H9 (cell line): ENCODE results near the gene EHD4. TPM values are rescaled to one million over a fixed set of nuclear protein-coding genes. Genes with fewer than 3 reads are reported as not detected.
A peak's percentile ranks its signal among the peaks of the same experiment; 100 is the strongest.

Source experiments
- DNase-seq: peaks from one replicate; pipeline ENCODE4 v3.0.0-alpha.2; 2017
- H2AFZ ChIP-seq: one replicate; pipeline ENCODE4 v1.6.1; 2013; ENCODE audit warnings: mild to moderate bottlenecking, low read length, control low read depth, moderate library complexity
- H2AK5ac ChIP-seq: 2 replicates; pipeline ENCODE4 v1.6.1; 2013; ENCODE audit warnings: low read length, control low read depth, mixed read lengths; ENCODE audit not compliant: insufficient read length
- H2BK120ac ChIP-seq: one replicate; pipeline ENCODE4 v1.6.1; 2013; ENCODE audit warnings: low read depth, mild to moderate bottlenecking, low read length, control low read depth, inconsistent platforms; ENCODE audit not compliant: poor library complexity, severe bottlenecking
- H2BK12ac ChIP-seq: 2 replicates; pipeline ENCODE4 v1.6.1; 2013; ENCODE audit warnings: low read length, control low read depth, mixed read lengths, low read depth; ENCODE audit not compliant: insufficient read length
- H2BK15ac ChIP-seq: 2 replicates; pipeline ENCODE4 v1.6.1; 2013; ENCODE audit warnings: low read depth, low read length, control low read depth
- H2BK20ac ChIP-seq: one replicate; pipeline ENCODE4 v1.6.1; 2013; ENCODE audit warnings: low read depth, mild to moderate bottlenecking, low read length, control low read depth, inconsistent platforms; ENCODE audit not compliant: poor library complexity, severe bottlenecking
- H2BK5ac ChIP-seq: 2 replicates; pipeline ENCODE4 v1.6.1; 2013; ENCODE audit warnings: low read length, control low read depth, mixed read lengths; ENCODE audit not compliant: insufficient read length
- H3K14ac ChIP-seq: 2 replicates; pipeline ENCODE4 v1.6.1; 2013; ENCODE audit warnings: low read length, control low read depth; ENCODE audit not compliant: insufficient read depth
- H3K18ac ChIP-seq: 2 replicates; pipeline ENCODE4 v1.6.1; 2013; ENCODE audit warnings: low read depth, mild to moderate bottlenecking, mixed read lengths, low read length, control low read depth; ENCODE audit not compliant: insufficient read length
- H3K23ac ChIP-seq: 2 replicates; pipeline ENCODE4 v1.6.1; 2013; ENCODE audit warnings: low read length, control low read depth, mixed read lengths, low read depth; ENCODE audit not compliant: insufficient read length
- H3K23me2 ChIP-seq: 2 replicates; pipeline ENCODE4 v1.6.1; 2013; ENCODE audit warnings: low read depth, mild to moderate bottlenecking, mixed read lengths, low read length, control low read depth; ENCODE audit not compliant: insufficient read length, poor library complexity, severe bottlenecking
- H3K27ac ChIP-seq: 2 replicates; pipeline ENCODE4 v1.5.1; 2013; ENCODE audit warnings: low read length, control low read depth, mixed read lengths, low read depth; ENCODE audit not compliant: insufficient read length
- H3K27me3 ChIP-seq: 2 replicates; pipeline ENCODE4 v1.6.1; 2013; ENCODE audit warnings: low read length, control low read depth, inconsistent platforms; ENCODE audit not compliant: insufficient read depth
- H3K4ac ChIP-seq: 2 replicates; pipeline ENCODE4 v1.6.1; 2013; ENCODE audit warnings: low read depth, mild to moderate bottlenecking, control low read depth, inconsistent platforms, low read length, moderate library complexity
- H3K4me1 ChIP-seq: 2 replicates; pipeline ENCODE4 v1.6.1; 2013; ENCODE audit warnings: low read length, control low read depth, inconsistent platforms; ENCODE audit not compliant: insufficient read depth
- H3K4me2 ChIP-seq: 2 replicates; pipeline ENCODE4 v1.6.1; 2013; ENCODE audit warnings: low read length, control low read depth, mixed read lengths; ENCODE audit not compliant: insufficient read length, insufficient read depth
- H3K56ac ChIP-seq: 2 replicates; pipeline ENCODE4 v1.6.1; 2013; ENCODE audit warnings: low read depth, mild to moderate bottlenecking, mixed read lengths, low read length, control low read depth; ENCODE audit not compliant: insufficient read length
- H3K79me1 ChIP-seq: 2 replicates; pipeline ENCODE4 v1.6.1; 2013; ENCODE audit warnings: low read depth, mild to moderate bottlenecking, moderate library complexity, low read length, control low read depth, inconsistent platforms; ENCODE audit not compliant: insufficient read depth, poor library complexity, severe bottlenecking
- H3K79me2 ChIP-seq: 2 replicates; pipeline ENCODE4 v1.6.1; 2013; ENCODE audit warnings: low read length, control low read depth, inconsistent platforms; ENCODE audit not compliant: insufficient read depth
- H3K9ac ChIP-seq: 2 replicates; pipeline ENCODE4 v1.6.1; 2013; ENCODE audit warnings: low read length, control low read depth, mixed read lengths; ENCODE audit not compliant: insufficient read length; ENCODE audit errors: extremely low read depth
- H3K9me3 ChIP-seq: one replicate; pipeline ENCODE4 v1.6.1; 2013; ENCODE audit warnings: low read depth, low read length, inconsistent platforms; ENCODE audit not compliant: control insufficient read depth
- H3T11ph ChIP-seq: one replicate; pipeline ENCODE4 v1.6.1; 2013; ENCODE audit warnings: mild to moderate bottlenecking, low read length, control low read depth, inconsistent platforms
- H4K20me1 ChIP-seq: one replicate; pipeline ENCODE4 v1.6.1; 2013; ENCODE audit not compliant: control insufficient read depth, insufficient read length, insufficient read depth
- H4K5ac ChIP-seq: 2 replicates; pipeline ENCODE4 v1.6.1; 2013; ENCODE audit warnings: low read depth, mild to moderate bottlenecking, mixed read lengths, low read length, control low read depth; ENCODE audit not compliant: insufficient read length
- H4K8ac ChIP-seq: replicated peaks from 2 replicates; pipeline ENCODE4 v1.6.1; 2013; ENCODE audit warnings: low read length, control low read depth, mixed read lengths, low read depth; ENCODE audit not compliant: insufficient read length
- H4K91ac ChIP-seq: 2 replicates; pipeline ENCODE4 v1.6.1; 2013; ENCODE audit warnings: low read depth, mild to moderate bottlenecking, moderate library complexity, mixed read lengths, low read length, control low read depth; ENCODE audit not compliant: insufficient read length
- H3K27ac Mint-ChIP-seq, 3 experiments: 2 replicates in 2 of 3; 3 replicates in 1 of 3; pipeline ENCODE4 v1.8.0; 2020 to 2021; ENCODE audit warnings: mixed read lengths in 3 of 3, mild to moderate bottlenecking in 1 of 3, moderate library complexity in 1 of 3
- H3K27me3 Mint-ChIP-seq: 2 replicates; pipeline ENCODE4 v1.8.0; 2021; ENCODE audit warnings: low read depth, mild to moderate bottlenecking, moderate library complexity, mixed read lengths
- H3K36me3 Mint-ChIP-seq, 3 experiments: 2 replicates in 2 of 3; 3 replicates in 1 of 3; pipeline ENCODE4 v1.8.0; 2020 to 2021; ENCODE audit warnings: low read depth in 3 of 3, mixed read lengths in 3 of 3; ENCODE audit not compliant: insufficient read depth in 1 of 3
- H3K4me1 Mint-ChIP-seq, 2 experiments: 2 replicates each; pipeline ENCODE4 v1.8.0; 2020; ENCODE audit warnings: mixed read lengths in 2 of 2
- H3K4me3 Mint-ChIP-seq, 2 experiments: 2 replicates in 1 of 2; 3 replicates in 1 of 2; pipeline ENCODE4 v1.8.0; 2020 to 2021; ENCODE audit warnings: mild to moderate bottlenecking in 2 of 2, mixed read lengths in 2 of 2, moderate library complexity in 1 of 2
- H3K9me3 Mint-ChIP-seq, 2 experiments: 2 replicates in 1 of 2; 3 replicates in 1 of 2; pipeline ENCODE4 v1.8.0; 2020; ENCODE audit warnings: mild to moderate bottlenecking in 2 of 2, mixed read lengths in 2 of 2, moderate library complexity in 1 of 2
- CTCF ChIP-seq: fragments of 200-600 bp; sonication (generic); conservative IDR thresholded peaks from 3 replicates; pipeline ENCODE4 v1.8.0; 2021; ENCODE audit warnings: antibody characterized with exemption, mild to moderate bottlenecking
- WGBS: extraction: QIAGEN DNeasy Blood & Tissue Kit; methylation state at CpG from one replicate; pipeline ENCODE4 v1.1.7; 2013; ENCODE audit warnings: missing lambda C conversion rate, low lambda C conversion rate, mixed read lengths; ENCODE audit not compliant: insufficient read length; ENCODE audit errors: extremely low coverage; 5-methylcytosine and 5-hydroxymethylcytosine counted together
- total RNA-seq: library from RNA; stranded (reverse); gene quantifications from 2 replicates; pipeline ENCODE4 v1.2.1, GENCODE V29; 2021

The EHD4 gene
- total RNA-seq, 1 experiment from 2014 or later, result 22.9 TPM

GRCh38 chr15:41908736-41909461 lies 63.5 kb downstream of the EHD4 start:
- TF ChIP-seq CTCF, result no peak
- Histone ChIP-seq H2BK120ac (no peak overlapping the region), H3K79me1 (no peaks in the 10 kb centered on the region), H4K5ac (no peak overlapping the region), H3K23ac (no peak overlapping the region), H2AFZ (no peak overlapping the region), H2BK15ac (no peak overlapping the region), H4K91ac (no peak overlapping the region), H3K4me2 (no peak overlapping the region), H3K27me3 (no peaks in the 10 kb centered on the region), H4K8ac (no peak overlapping the region), H3K4me1 (no peaks in the 10 kb centered on the region), H3K56ac (no peak overlapping the region), H3K9me3 (no peaks in the 10 kb centered on the region), H2AK5ac (no peak overlapping the region), H3K79me2 (no peaks in the 10 kb centered on the region), H2BK5ac (no peak overlapping the region), H2BK12ac (no peak overlapping the region), H2BK20ac (no peak overlapping the region), H4K20me1 (peaks cover 3% of the 10 kb centered on the region), H3K18ac (no peak overlapping the region), H3K27ac (no peak overlapping the region), H3K23me2 (no peaks in the 10 kb centered on the region), H3K9ac (no peak overlapping the region), H3K4ac (no peak overlapping the region), H3T11ph (no peak overlapping the region), H3K14ac (no peak overlapping the region)
- H3K27me3 Mint-ChIP-seq, result no peaks in the 10 kb centered on the region
- no peaks in the 10 kb centered on the region for H3K9me3 Mint-ChIP-seq
- no peak overlapping the region for H3K4me3 Mint-ChIP-seq
- no CpG with 5 or more reads among the region's 17 CpGs for whole genome bisulfite sequencing
- no peak for DNase-seq
- peaks cover 3% of the 10 kb centered on the region in 2 experiments for H3K4me1 Mint-ChIP-seq
- H3K27ac Mint-ChIP-seq, result peak overlapping the region in 1 of 3 experiments; percentile 57; a peak in 2 of 7 replicates
- H3K36me3 Mint-ChIP-seq, result peaks cover 18 to 53% (median 36%) of the 10 kb centered on the region in 3 experiments; a peak in 6 of 7 replicates
